SK-N-SH treated with all-trans-retinoic acid at 6 μM for 48 hours (cell line): ENCODE data around the gene HP.

Experiments used
- CSDC2 ChIP-seq: fragments of 250-450 bp; sonication (Bioruptor Pico); IDR thresholded peaks from 2 replicates; pipeline ENCODE4 v1.5.0; 2020; ENCODE audit warnings: mild to moderate bottlenecking, moderate library complexity
- ZFP3 ChIP-seq: fragments of 250-450 bp; sonication (Bioruptor Pico); IDR thresholded peaks from 2 replicates; pipeline ENCODE4 v1.5.0; 2020; ENCODE audit warnings: mild to moderate bottlenecking, moderate library complexity

DNA sequence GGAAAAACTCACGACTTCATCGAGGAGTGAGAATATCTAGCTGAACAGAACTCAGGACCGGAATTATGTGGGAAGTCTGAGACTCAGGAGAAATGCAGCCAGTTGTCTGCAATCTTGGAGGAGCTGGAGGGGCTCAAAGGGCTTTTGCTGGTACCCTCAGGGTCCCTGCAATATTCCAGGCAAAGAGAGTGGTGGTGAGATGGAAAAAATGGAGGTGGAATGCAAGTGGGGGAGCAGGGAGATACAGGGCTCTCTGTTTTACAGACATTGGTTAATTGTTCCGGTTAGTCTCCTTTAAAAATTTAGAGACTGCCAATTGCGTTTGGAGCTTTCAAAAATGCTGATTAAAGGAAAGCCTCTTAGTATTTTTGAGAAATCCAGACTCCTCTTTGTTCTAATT lies 18.2 kb upstream of the HP start:
- TF ChIP-seq ZFP3 (CRISPR knock-in tag) (no peak), CSDC2 (CRISPR knock-in tag) (no peak)
